ENCODE data around the gene HAPLN3. TPM values are rescaled to one million over a fixed set of nuclear protein-coding genes. Genes with fewer than 3 reads are reported as not detected.

HAPLN3 gene
- total RNA-seq, 1 donor from 2014 or later: 0.27 TPM

DNA sequence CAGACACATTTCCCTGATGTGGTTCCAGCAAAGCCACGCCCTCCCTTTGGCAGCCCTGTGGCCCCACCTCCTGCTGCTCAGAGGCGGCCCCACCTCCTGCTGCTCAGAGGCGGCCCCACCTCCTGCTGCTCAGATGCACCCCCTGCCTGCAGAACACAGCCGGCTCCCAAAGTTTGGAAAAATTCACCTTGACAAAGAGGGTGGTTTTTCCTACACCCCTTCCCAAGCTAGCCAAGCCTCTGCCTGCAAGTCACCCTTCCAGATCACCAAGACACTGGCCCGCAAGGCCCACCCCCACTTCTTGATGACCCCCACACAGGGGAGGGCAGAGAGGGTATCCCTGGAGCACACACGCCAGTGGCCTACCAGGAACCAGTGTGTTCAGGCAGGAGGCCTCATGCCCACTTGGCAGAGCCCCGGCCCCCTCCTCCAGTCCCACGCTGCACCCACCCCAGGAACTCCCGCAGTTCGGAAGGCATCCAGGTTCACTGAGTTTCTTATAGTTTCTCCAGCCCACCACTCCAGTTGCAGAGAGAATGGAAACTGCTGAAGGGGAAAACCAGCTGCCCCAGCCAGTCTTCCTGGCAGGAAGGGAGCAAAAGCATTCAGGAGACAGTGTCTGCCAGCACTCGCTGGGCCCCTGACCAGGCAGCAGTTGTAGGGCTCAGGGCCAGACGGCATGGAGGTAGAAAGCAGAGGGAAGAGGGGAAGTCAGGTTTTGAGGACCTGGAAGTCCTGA lies 2.3 kb upstream of the HAPLN3 start:
- H3K9me3 Mint-ChIP-seq (ENCODE audit: unreplicated experiment): peaks cover 1% of the 10 kb centered on the region
- no peaks in the 10 kb centered on the region for H3K36me3 Mint-ChIP-seq (ENCODE audit: unreplicated experiment)
- peaks cover 12% of the 10 kb centered on the region for H3K27me3 Mint-ChIP-seq (ENCODE audit: unreplicated experiment)
- H3K4me1 Mint-ChIP-seq (ENCODE audit: low read depth, unreplicated experiment): peaks cover 3% of the 10 kb centered on the region
- peak; percentile 72 for DNase-seq
- no peak overlapping the region for H3K4me3 Mint-ChIP-seq (ENCODE audit: unreplicated experiment)
- no peak overlapping the region for H3K27ac Mint-ChIP-seq (ENCODE audit: unreplicated experiment)
- TF ChIP-seq, protein P1, sequence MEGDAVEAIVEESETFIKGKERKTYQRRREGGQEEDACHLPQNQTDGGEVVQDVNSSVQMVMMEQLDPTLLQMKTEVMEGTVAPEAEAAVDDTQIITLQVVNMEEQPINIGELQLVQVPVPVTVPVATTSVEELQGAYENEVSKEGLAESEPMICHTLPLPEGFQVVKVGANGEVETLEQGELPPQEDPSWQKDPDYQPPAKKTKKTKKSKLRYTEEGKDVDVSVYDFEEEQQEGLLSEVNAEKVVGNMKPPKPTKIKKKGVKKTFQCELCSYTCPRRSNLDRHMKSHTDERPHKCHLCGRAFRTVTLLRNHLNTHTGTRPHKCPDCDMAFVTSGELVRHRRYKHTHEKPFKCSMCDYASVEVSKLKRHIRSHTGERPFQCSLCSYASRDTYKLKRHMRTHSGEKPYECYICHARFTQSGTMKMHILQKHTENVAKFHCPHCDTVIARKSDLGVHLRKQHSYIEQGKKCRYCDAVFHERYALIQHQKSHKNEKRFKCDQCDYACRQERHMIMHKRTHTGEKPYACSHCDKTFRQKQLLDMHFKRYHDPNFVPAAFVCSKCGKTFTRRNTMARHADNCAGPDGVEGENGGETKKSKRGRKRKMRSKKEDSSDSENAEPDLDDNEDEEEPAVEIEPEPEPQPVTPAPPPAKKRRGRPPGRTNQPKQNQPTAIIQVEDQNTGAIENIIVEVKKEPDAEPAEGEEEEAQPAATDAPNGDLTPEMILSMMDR (IDR thresholded peaks at IDR 0.05; ENCODE audit: partially characterized antibody, unreplicated experiment): no peak

DNA sequence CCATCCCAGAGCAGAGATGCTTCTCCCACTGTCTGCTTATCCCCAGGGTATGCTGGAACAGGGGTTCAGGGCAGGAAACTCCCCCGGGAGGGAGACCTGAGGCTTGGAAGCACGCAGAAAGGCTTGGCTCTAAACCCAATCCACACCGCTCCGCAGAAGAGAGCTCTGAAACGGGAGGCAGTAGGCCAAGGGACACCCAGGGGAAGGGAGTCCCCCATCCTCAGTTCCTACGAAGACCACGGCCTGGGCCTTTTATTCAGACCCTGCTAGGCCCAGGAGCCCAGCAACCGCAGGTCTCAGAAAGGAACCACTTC lies 1.8 kb upstream of the HAPLN3 start:
- Mint-ChIP-seq H3K4me3 (ENCODE audit: unreplicated experiment) (no peak overlapping the region), H3K27me3 (ENCODE audit: unreplicated experiment) (peaks cover 12% of the 10 kb centered on the region), H3K9me3 (ENCODE audit: unreplicated experiment) (peaks cover 1% of the 10 kb centered on the region), H3K36me3 (ENCODE audit: unreplicated experiment) (no peaks in the 10 kb centered on the region), H3K27ac (ENCODE audit: unreplicated experiment) (no peak overlapping the region), H3K4me1 (ENCODE audit: low read depth, unreplicated experiment) (peaks cover 3% of the 10 kb centered on the region)
- DNase-seq: no peak
- TF ChIP-seq, protein P1 (IDR thresholded peaks at IDR 0.05; ENCODE audit: partially characterized antibody, unreplicated experiment): no peak

DNA sequence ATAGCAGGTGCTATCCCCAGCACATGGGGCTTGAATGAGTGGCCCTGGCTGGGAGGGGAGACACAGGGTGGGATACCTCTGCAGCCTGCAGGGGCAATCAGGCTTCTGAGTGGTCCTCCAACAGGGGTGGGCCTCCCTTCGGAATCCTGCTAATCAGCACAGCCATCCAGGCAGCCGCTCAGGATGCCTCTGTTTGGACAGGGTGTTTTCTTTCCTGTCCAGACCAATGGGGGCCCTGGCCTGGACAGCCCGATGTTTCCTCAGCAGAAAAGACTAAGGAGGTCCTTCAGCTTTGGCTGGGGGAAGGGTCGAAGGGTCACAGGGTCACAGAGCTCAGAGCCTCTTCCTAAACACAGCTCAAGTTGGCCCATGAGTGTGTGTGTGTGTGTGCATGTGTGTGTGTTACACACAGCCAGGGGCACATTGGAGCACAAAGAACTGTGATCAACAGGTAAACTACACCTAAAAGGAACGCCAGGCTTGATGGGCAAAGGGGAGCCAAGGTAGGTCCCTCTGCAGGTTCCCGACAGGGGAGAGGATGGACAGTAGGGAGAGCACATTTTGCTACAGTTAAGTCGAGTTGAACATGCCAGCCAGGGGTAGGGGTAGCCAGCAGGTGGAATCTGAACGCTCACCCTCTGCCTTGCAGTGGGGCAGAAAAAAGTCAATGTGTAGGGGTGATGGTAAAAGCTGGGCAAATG lies 1.1 kb upstream of the HAPLN3 start:
- H3K27ac Mint-ChIP-seq (ENCODE audit: unreplicated experiment): no peak overlapping the region
- no peak overlapping the region for H3K4me3 Mint-ChIP-seq (ENCODE audit: unreplicated experiment)
- H3K36me3 Mint-ChIP-seq (ENCODE audit: unreplicated experiment): no peaks in the 10 kb centered on the region
- H3K4me1 Mint-ChIP-seq (ENCODE audit: low read depth, unreplicated experiment): peaks cover 3% of the 10 kb centered on the region
- TF ChIP-seq, protein P1 (IDR thresholded peaks at IDR 0.05; ENCODE audit: partially characterized antibody, unreplicated experiment): no peak
- DNase-seq: no peak
- peaks cover 2% of the 10 kb centered on the region for H3K9me3 Mint-ChIP-seq (ENCODE audit: unreplicated experiment)
- peaks cover 12% of the 10 kb centered on the region for H3K27me3 Mint-ChIP-seq (ENCODE audit: unreplicated experiment)

DNA sequence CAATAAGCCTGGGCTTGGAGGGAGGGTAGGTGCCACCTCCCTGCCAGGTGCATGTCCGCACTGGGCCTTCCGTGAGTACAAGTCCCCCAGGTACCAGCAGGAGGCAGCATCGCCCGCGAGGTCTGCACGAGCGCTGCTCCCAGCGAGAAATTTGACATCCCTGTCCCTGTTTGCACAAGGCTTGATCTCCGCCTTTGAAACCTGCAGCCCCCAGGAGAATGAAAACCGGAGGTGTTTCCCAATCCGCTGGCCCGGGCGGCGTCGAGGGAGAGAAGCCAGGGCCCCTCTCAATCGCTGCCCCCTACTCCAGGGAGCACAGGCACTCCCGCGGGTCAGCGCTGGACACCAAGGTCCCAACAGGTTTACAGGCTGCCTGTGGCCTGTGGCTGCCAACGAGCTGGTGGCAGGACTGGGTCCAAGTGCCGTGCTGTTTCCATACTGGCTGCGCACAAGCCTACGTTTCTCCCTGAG lies 961 bp downstream of the HAPLN3 start:
- no peak overlapping the region for H3K27ac Mint-ChIP-seq (ENCODE audit: unreplicated experiment)
- H3K9me3 Mint-ChIP-seq (ENCODE audit: unreplicated experiment): peaks cover 4% of the 10 kb centered on the region
- DNase-seq: peak; percentile 75

More for the DNA sequence above, 961 bp downstream of the HAPLN3 start:
- H3K36me3 Mint-ChIP-seq (ENCODE audit: unreplicated experiment): no peaks in the 10 kb centered on the region
- H3K4me1 Mint-ChIP-seq (ENCODE audit: low read depth, unreplicated experiment): peaks cover 3% of the 10 kb centered on the region
- TF ChIP-seq, protein P1 (IDR thresholded peaks at IDR 0.05; ENCODE audit: partially characterized antibody, unreplicated experiment): peak; percentile 70
- H3K4me3 Mint-ChIP-seq (ENCODE audit: unreplicated experiment): peak overlapping the region; percentile 40
- peaks cover 12% of the 10 kb centered on the region for H3K27me3 Mint-ChIP-seq (ENCODE audit: unreplicated experiment)
